IPS-20b (cell line): Measurements from ENCODE around the gene SPAG5.

ENCODE experiments used
- H3K27ac ChIP-seq: one replicate; pipeline ENCODE4 v1.5.1; 2013; ENCODE audit warnings: low read length
- H3K27me3 ChIP-seq: 2 replicates; pipeline ENCODE4 v1.6.1; 2013; ENCODE audit warnings: mild to moderate bottlenecking, low read length, inconsistent platforms; ENCODE audit not compliant: insufficient read depth
- H3K36me3 ChIP-seq: 2 replicates; pipeline ENCODE4 v1.6.1; 2013; ENCODE audit warnings: low read depth, mild to moderate bottlenecking, inconsistent platforms, low read length, moderate library complexity; ENCODE audit not compliant: insufficient read depth
- H3K4me1 ChIP-seq: 2 replicates; pipeline ENCODE4 v1.6.1; 2013; ENCODE audit warnings: mild to moderate bottlenecking, control low read depth, inconsistent platforms, low read length, moderate library complexity; ENCODE audit not compliant: insufficient read depth
- H3K4me3 ChIP-seq: 2 replicates; pipeline ENCODE4 v1.5.1; 2013; ENCODE audit warnings: mild to moderate bottlenecking, low read length, inconsistent platforms
- H3K9ac ChIP-seq: 2 replicates; pipeline ENCODE4 v1.6.1; 2013; ENCODE audit warnings: low read depth, mild to moderate bottlenecking, inconsistent platforms, low read length, moderate library complexity
- H3K9me3 ChIP-seq: 2 replicates; pipeline ENCODE4 v1.6.1; 2013; ENCODE audit warnings: mild to moderate bottlenecking, low read depth, low read length, inconsistent platforms; ENCODE audit not compliant: insufficient read depth

The SPAG5 gene

GRCh38 chr17:28536532-28537218, 62.1 kb downstream of the SPAG5 start:
- H3K9ac ChIP-seq = no peak overlapping the region
- no peak overlapping the region for H3K4me3 ChIP-seq
- H3K27me3 ChIP-seq = no peaks in the 10 kb centered on the region
- H3K27ac ChIP-seq = no peak overlapping the region
- H3K4me1 ChIP-seq = no peaks in the 10 kb centered on the region
- H3K9me3 ChIP-seq = no peaks in the 10 kb centered on the region
- no peaks in the 10 kb centered on the region for H3K36me3 ChIP-seq

GRCh38 chr17:28534740-28535375, 64.0 kb downstream of the SPAG5 start:
- no peaks in the 10 kb centered on the region for H3K9me3 ChIP-seq
- no peak overlapping the region for H3K4me3 ChIP-seq
- H3K36me3 ChIP-seq = no peaks in the 10 kb centered on the region
- no peak overlapping the region for H3K9ac ChIP-seq
- no peak overlapping the region for H3K27ac ChIP-seq
- H3K27me3 ChIP-seq = no peaks in the 10 kb centered on the region
- no peaks in the 10 kb centered on the region for H3K4me1 ChIP-seq

- H3K36me3 ChIP-seq = no peaks in the 10 kb centered on the region
- H3K27me3 ChIP-seq = no peaks in the 10 kb centered on the region
- H3K27ac ChIP-seq = no peak overlapping the region
- H3K4me1 ChIP-seq = no peaks in the 10 kb centered on the region
- H3K4me3 ChIP-seq = no peak overlapping the region
- H3K9me3 ChIP-seq = no peaks in the 10 kb centered on the region
- no peak overlapping the region for H3K9ac ChIP-seq
Measured at GRCh38 chr17:28533091-28533807, 65.6 kb downstream of the SPAG5 start.

GRCh38 chr17:28532050-28532960, 66.5 kb downstream of the SPAG5 start:
- no peaks in the 10 kb centered on the region for H3K36me3 ChIP-seq
- no peak overlapping the region for H3K4me3 ChIP-seq
- H3K4me1 ChIP-seq = no peaks in the 10 kb centered on the region
- no peak overlapping the region for H3K27ac ChIP-seq
- H3K9ac ChIP-seq = no peak overlapping the region
- H3K27me3 ChIP-seq = no peaks in the 10 kb centered on the region
- no peaks in the 10 kb centered on the region for H3K9me3 ChIP-seq

GRCh38 chr17:28530926-28531325, 67.9 kb downstream of the SPAG5 start:
- no peak overlapping the region for H3K27ac ChIP-seq
- H3K36me3 ChIP-seq = no peaks in the 10 kb centered on the region
- no peaks in the 10 kb centered on the region for H3K9me3 ChIP-seq
- no peak overlapping the region for H3K4me3 ChIP-seq
- no peak overlapping the region for H3K9ac ChIP-seq
- H3K4me1 ChIP-seq = no peaks in the 10 kb centered on the region
- no peaks in the 10 kb centered on the region for H3K27me3 ChIP-seq

- Histone ChIP-seq H3K36me3 (no peaks in the 10 kb centered on the region), H3K9me3 (no peaks in the 10 kb centered on the region), H3K27me3 (no peaks in the 10 kb centered on the region), H3K4me1 (no peaks in the 10 kb centered on the region), H3K9ac (no peak overlapping the region), H3K27ac (no peak overlapping the region), H3K4me3 (no peak overlapping the region)
Measured at GRCh38 chr17:28530250-28530649, 68.6 kb downstream of the SPAG5 start.

GRCh38 chr17:28529013-28529400, 69.8 kb downstream of the SPAG5 start:
- H3K4me3 ChIP-seq = no peak overlapping the region
- H3K4me1 ChIP-seq = no peaks in the 10 kb centered on the region
- H3K27me3 ChIP-seq = no peaks in the 10 kb centered on the region
- no peak overlapping the region for H3K9ac ChIP-seq
- H3K27ac ChIP-seq = no peak overlapping the region
- H3K36me3 ChIP-seq = no peaks in the 10 kb centered on the region
- H3K9me3 ChIP-seq = no peaks in the 10 kb centered on the region

- H3K36me3 ChIP-seq = no peaks in the 10 kb centered on the region
Measured at GRCh38 chr17:28528327-28529012, 70.4 kb downstream of the SPAG5 start.

GRCh38 chr17:28527859-28528258, 71.0 kb downstream of the SPAG5 start:
- Histone ChIP-seq H3K4me3 (no peak overlapping the region), H3K27me3 (no peaks in the 10 kb centered on the region), H3K36me3 (no peaks in the 10 kb centered on the region), H3K27ac (no peak overlapping the region), H3K4me1 (no peaks in the 10 kb centered on the region), H3K9ac (no peak overlapping the region), H3K9me3 (no peaks in the 10 kb centered on the region)

More at GRCh38 chr17:28528327-28529012, 70.4 kb downstream of the SPAG5 start:
- H3K9me3 ChIP-seq = no peaks in the 10 kb centered on the region
- no peaks in the 10 kb centered on the region for H3K4me1 ChIP-seq
- no peak overlapping the region for H3K9ac ChIP-seq
- H3K4me3 ChIP-seq = no peak overlapping the region
- H3K27ac ChIP-seq = no peak overlapping the region
- H3K27me3 ChIP-seq = no peaks in the 10 kb centered on the region
